Panc1 (cell line): ENCODE results near the gene TPSB2. TPM values are rescaled to one million over a fixed set of nuclear protein-coding genes. Genes with fewer than 3 reads are reported as not detected.

Experiments
- ATAC-seq: fragments of 200-7000 bp; cut with Tn5 transposase; 2 replicates; pipeline ENCODE4 v1.9.1; 2020; ENCODE audit warnings: mild to moderate bottlenecking, moderate library complexity
- BruUV-seq: library from RNA; stranded (reverse); fragments of 400-500 nt; replicated peaks from 2 replicates; lab custom pipeline; 2021; lab: Mats Ljungman, UMichigan
- CTCF ChIA-PET: fragments of 300-600 bp; sonication (Branson Sonifier 250); formaldehyde crosslinking; loops from one replicate; lab custom pipeline; 2022; ENCODE audit warnings: antibody characterized with exemption; lab: Charles Lee
- POLR2A ChIA-PET: fragments of 300-600 bp; sonication (Branson Sonifier 250); formaldehyde crosslinking; loops from one replicate; lab custom pipeline; 2022; ENCODE audit warnings: antibody characterized with exemption; lab: Charles Lee
- DNase-seq: peaks from one replicate; pipeline ENCODE4 v3.0.0-alpha.2; 2010; ENCODE audit warnings: low read depth, low spot score
- H3K27ac ChIP-seq: 2 replicates; pipeline ENCODE4 v1.5.1; 2011; ENCODE audit warnings: mild to moderate bottlenecking, low read length, inconsistent platforms
- H3K27me3 ChIP-seq: fragments of 200-500 bp; sonication (Bioruptor generic); 2 replicates; pipeline ENCODE4 v1.6.0; 2014; ENCODE audit warnings: low read length, inconsistent platforms; ENCODE audit not compliant: control insufficient read depth, insufficient read depth
- H3K36me3 ChIP-seq: fragments of 200-500 bp; sonication (Bioruptor generic); 2 replicates; pipeline ENCODE4 v1.5.1; 2014; ENCODE audit warnings: inconsistent platforms, mild to moderate bottlenecking, low read length, moderate library complexity; ENCODE audit not compliant: control insufficient read depth, insufficient read depth
- H3K4me1 ChIP-seq: 2 replicates; pipeline ENCODE4 v1.5.1; 2011; ENCODE audit warnings: inconsistent platforms, mild to moderate bottlenecking, low read length, moderate library complexity; ENCODE audit not compliant: control insufficient read depth, insufficient read depth
- H3K4me3 ChIP-seq, 2 experiments: 2 replicates each; pipeline ENCODE4 v1.5.1; 2011 to 2012; ENCODE audit warnings: low read depth in 2 of 2, low read length in 2 of 2, mild to moderate bottlenecking in 2 of 2, inconsistent platforms in 1 of 2, moderate library complexity in 1 of 2
- H3K9me3 ChIP-seq: fragments of 200-500 bp; sonication (Bioruptor generic); 2 replicates; pipeline ENCODE4 v1.5.1; 2014; ENCODE audit warnings: low read depth, mild to moderate bottlenecking, inconsistent platforms, low read length, moderate library complexity; ENCODE audit not compliant: control insufficient read depth, insufficient read depth
- CTCF ChIP-seq: fragments of 450-650 bp; IDR thresholded peaks from 2 replicates; pipeline ENCODE4 v1.5.1; 2017; ENCODE audit warnings: mild to moderate bottlenecking
- POLR2AphosphoS5 ChIP-seq: IDR thresholded peaks from 2 replicates; pipeline ENCODE4 v1.6.1; 2012; ENCODE audit warnings: mild to moderate bottlenecking, low read depth, low read length, moderate library complexity
- SIN3A ChIP-seq: IDR thresholded peaks from 2 replicates; pipeline ENCODE4 v1.6.1; 2012; ENCODE audit warnings: low read depth, mild to moderate bottlenecking, low read length, moderate library complexity, borderline replicate concordance; ENCODE audit not compliant: insufficient read depth
- TCF7L2 ChIP-seq: IDR thresholded peaks from 2 replicates; pipeline ENCODE4 v1.6.1; 2011; ENCODE audit warnings: mild to moderate bottlenecking, low read depth, low read length, inconsistent platforms
- in situ Hi-C: cut with HindIII; loops from 2 replicates; pipeline ENCODE4 v1.10.0; 2016; ENCODE audit warnings: low sequenced_read_pairs, low pct_unique_long_range_greater_than_20kb
- intact Hi-C: fragments of 100-400 bp; cut with micrococcal nuclease; formaldehyde crosslinking; loops from one replicate; pipeline ENCODE4 v1.10.0; 2022; ENCODE audit not compliant: unreplicated experiment
- total RNA-seq: library from RNA; stranded (reverse); gene quantifications from one replicate; pipeline ENCODE4 v1.2.1, GENCODE V29; 2021; ENCODE audit not compliant: unreplicated experiment
- TF ChIP-seq, protein P1 (sequence below), 2 experiments: IDR thresholded peaks; 2 replicates each; pipeline ENCODE4 v1.6.1; 2011 to 2012; ENCODE audit warnings: low read depth in 2 of 2, control low read depth in 1 of 2, low read length in 1 of 2, mild to moderate bottlenecking in 1 of 2, moderate library complexity in 1 of 2; ENCODE audit not compliant: insufficient read depth in 1 of 2

The TPSB2 gene
- total RNA-seq, 1 experiment from 2014 or later, result 0.57 TPM

GRCh38 chr16:1206326-1206725 is 23.7 kb downstream of the TPSB2 start:
- no peak for ATAC-seq
- Histone ChIP-seq H3K27me3 (no peaks in the 10 kb centered on the region), H3K36me3 (no peaks in the 10 kb centered on the region; the same call in 1 of the 2 replicates), H3K27ac (no peak overlapping the region), H3K4me1 (no peaks in the 10 kb centered on the region), H3K9me3 (no peaks in the 10 kb centered on the region), H3K4me3 (no peak overlapping the region)
- in situ Hi-C loops (no loop called here), intact Hi-C loops (no loop called here)
- ChIA-PET CTCF (no interaction called here), POLR2A (no interaction called here)
- TF ChIP-seq CTCF (no peak), SIN3A (no peak), POLR2AphosphoS5 (no peak), TCF7L2 (no peak)
- TF ChIP-seq, protein P1, sequence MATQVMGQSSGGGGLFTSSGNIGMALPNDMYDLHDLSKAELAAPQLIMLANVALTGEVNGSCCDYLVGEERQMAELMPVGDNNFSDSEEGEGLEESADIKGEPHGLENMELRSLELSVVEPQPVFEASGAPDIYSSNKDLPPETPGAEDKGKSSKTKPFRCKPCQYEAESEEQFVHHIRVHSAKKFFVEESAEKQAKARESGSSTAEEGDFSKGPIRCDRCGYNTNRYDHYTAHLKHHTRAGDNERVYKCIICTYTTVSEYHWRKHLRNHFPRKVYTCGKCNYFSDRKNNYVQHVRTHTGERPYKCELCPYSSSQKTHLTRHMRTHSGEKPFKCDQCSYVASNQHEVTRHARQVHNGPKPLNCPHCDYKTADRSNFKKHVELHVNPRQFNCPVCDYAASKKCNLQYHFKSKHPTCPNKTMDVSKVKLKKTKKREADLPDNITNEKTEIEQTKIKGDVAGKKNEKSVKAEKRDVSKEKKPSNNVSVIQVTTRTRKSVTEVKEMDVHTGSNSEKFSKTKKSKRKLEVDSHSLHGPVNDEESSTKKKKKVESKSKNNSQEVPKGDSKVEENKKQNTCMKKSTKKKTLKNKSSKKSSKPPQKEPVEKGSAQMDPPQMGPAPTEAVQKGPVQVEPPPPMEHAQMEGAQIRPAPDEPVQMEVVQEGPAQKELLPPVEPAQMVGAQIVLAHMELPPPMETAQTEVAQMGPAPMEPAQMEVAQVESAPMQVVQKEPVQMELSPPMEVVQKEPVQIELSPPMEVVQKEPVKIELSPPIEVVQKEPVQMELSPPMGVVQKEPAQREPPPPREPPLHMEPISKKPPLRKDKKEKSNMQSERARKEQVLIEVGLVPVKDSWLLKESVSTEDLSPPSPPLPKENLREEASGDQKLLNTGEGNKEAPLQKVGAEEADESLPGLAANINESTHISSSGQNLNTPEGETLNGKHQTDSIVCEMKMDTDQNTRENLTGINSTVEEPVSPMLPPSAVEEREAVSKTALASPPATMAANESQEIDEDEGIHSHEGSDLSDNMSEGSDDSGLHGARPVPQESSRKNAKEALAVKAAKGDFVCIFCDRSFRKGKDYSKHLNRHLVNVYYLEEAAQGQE (IDR thresholded peaks at IDR 0.05; ENCODE audit: insufficient read depth in 1 of 2, low read depth in 2 of 2, low read length in 1 of 2), result no peak
- DNase-seq, result no peak
- BruUV-seq, result no TSS peak

DNA sequence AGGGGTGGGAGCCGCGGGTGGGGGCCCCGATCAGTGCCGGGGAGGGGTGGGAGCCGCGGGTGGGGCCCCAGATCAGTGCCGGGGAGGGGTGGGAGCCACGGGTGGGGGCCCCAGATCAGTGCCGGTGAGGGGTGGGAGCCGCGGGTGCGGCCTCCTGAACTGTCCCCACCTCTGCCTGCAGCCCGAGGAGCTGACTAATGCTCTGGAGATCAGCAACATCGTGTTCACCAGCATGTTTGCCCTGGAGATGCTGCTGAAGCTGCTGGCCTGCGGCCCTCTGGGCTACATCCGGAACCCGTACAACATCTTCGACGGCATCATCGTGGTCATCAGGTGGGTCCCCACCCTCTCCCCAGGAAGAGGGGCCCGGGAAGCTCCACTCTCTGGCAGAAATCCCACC is 25.1 kb downstream of the TPSB2 start:
- Histone ChIP-seq H3K4me3 (no peak overlapping the region), H3K4me1 (no peaks in the 10 kb centered on the region), H3K27ac (no peak overlapping the region), H3K9me3 (no peaks in the 10 kb centered on the region), H3K27me3 (no peaks in the 10 kb centered on the region), H3K36me3 (no peaks in the 10 kb centered on the region)
- no peak for DNase-seq
- no peak for TF ChIP-seq POLR2AphosphoS5
- no peak for TF ChIP-seq SIN3A
- no peak for TF ChIP-seq CTCF
- TF ChIP-seq TCF7L2, result no peak
- TF ChIP-seq, protein P1 (IDR thresholded peaks at IDR 0.05; ENCODE audit: insufficient read depth in 1 of 2, low read depth in 2 of 2, low read length in 1 of 2), result no peak
- ChIA-PET POLR2A (no interaction called here), CTCF (no interaction called here)
- in situ Hi-C loops (no loop called here), intact Hi-C loops (no loop called here)
- no TSS peak for BruUV-seq
- ATAC-seq, result no peak
